Transverse colon (tissue), 4 donors: ENCODE measurements around the gene DAZAP2. TPM values are rescaled to one million over a fixed set of nuclear protein-coding genes. Genes with fewer than 3 reads are reported as not detected.
"Not testable (repeated sequence)": the region's sequence is repeated elsewhere in the genome, so short reads cannot be mapped to it uniquely, and the experiment has no call there.

Experiments
- DNase-seq: peaks from one replicate; pipeline ENCODE4 v3.0.0-alpha.2; 2019
- H3K27ac ChIP-seq, 4 donors: fragments of 200-600 bp; sonication (generic); 2 replicates each; pipeline ENCODE4 v1.5.1; 2016 to 2018; ENCODE audit warnings: inconsistent platforms in 4 of 4
- H3K27me3 ChIP-seq: fragments of 200-600 bp; sonication (generic); 2 replicates; pipeline ENCODE4 v1.5.1; 2017; ENCODE audit warnings: inconsistent platforms
- H3K36me3 ChIP-seq, 4 donors: fragments of 200-600 bp; sonication (generic); 2 replicates each; pipeline ENCODE4 v1.5.1; 2017 to 2019; ENCODE audit warnings: inconsistent platforms in 4 of 4
- H3K4me1 ChIP-seq, 4 donors: fragments of 200-600 bp; sonication (generic); 2 replicates each; pipeline ENCODE4 v1.5.1; 2017 to 2020; ENCODE audit warnings: inconsistent platforms in 4 of 4
- H3K4me3 ChIP-seq, 4 donors: fragments of 200-600 bp; sonication (generic); 1 replicate in 1 of 4; 2 replicates in 3 of 4; pipeline versions ENCODE4 v1.5.1 to v1.6.1; 2017 to 2019; ENCODE audit warnings: inconsistent platforms in 4 of 4
- H3K9me3 ChIP-seq, 2 donors: fragments of 200-600 bp; sonication (generic); 2 replicates each; pipeline ENCODE4 v1.5.1; 2017 to 2019; ENCODE audit warnings: inconsistent platforms in 2 of 2
- EP300 ChIP-seq: sonication (generic); formaldehyde crosslinking; IDR thresholded peaks from one replicate; pipeline ENCODE4 v1.6.1; 2017; ENCODE audit warnings: antibody characterized with exemption, low read depth
- POLR2A ChIP-seq: fragments of 450-650 bp; IDR thresholded peaks from one replicate; pipeline ENCODE4 v1.6.1; 2016; ENCODE audit warnings: antibody characterized with exemption, mild to moderate bottlenecking, moderate library complexity
- POLR2AphosphoS5 ChIP-seq, 3 donors: sonication (generic); formaldehyde crosslinking; IDR thresholded peaks; one replicate each; pipeline ENCODE4 v1.6.1; 2016; ENCODE audit warnings: antibody characterized with exemption in 3 of 3
- WGBS, 2 donors: methylation state at CpG; one replicate each; pipeline ENCODE4 v1.1.5; 2018; ENCODE audit warnings: low coverage in 1 of 2; 5-methylcytosine and 5-hydroxymethylcytosine counted together
- in situ Hi-C, 4 donors: fragments of 200-750 bp; cut with MboI; loops; one replicate each; pipeline versions ENCODE4 v1.15.0 to v1.15.1; 2017; ENCODE audit warnings: low sequenced_read_pairs in 3 of 4, low pct_ligation_motif_present in 1 of 4, low pct_unique_long_range_greater_than_20kb in 1 of 4
- intact Hi-C: fragments of 100-400 bp; cut with DNase I; formaldehyde crosslinking; loops from one replicate; pipeline ENCODE4 v1.15.1; 2023; ENCODE audit warnings: low total_unique reads
- total RNA-seq, 4 donors: library from RNA; depleted of rRNA; stranded (reverse); fragments of >200 nt; gene quantifications; one replicate each; pipeline ENCODE4 v1.1.0, GENCODE V29; 2016
- TF ChIP-seq, protein P1 (sequence below), 5 experiments: fragments of 200-600 bp in 3 of 5; fragments of 450-650 bp in 2 of 5; sonication (generic) in 3 of 5; IDR thresholded peaks; 1 replicate in 2 of 5; 2 replicates in 3 of 5; pipeline ENCODE4 v1.5.1; 2016 to 2017; ENCODE audit warnings: antibody characterized with exemption in 5 of 5, inconsistent platforms in 3 of 5, mild to moderate bottlenecking in 2 of 5, moderate library complexity in 1 of 5

DAZAP2 gene
- total RNA-seq, 4 donors from 2014 or later: 106 to 429 (median 233) TPM

DNA sequence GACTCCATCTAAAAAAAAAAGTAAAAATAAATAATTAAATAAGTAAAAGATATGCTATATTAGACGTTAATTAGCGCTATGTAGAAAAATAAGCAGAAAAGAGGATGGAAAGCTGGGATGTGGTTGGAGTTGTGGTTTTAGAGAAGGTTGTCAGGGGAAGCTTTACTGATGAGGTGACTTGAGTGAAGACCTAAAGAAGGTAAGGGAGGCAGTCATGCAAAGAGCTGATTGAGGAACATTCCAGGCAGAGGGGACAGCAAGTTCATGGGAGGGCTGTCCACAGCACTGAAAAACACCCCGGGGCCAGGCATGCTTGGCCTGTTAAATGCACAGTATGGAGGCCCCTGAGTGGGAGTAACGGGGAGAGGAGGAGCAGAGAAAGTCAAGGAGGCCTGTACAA is 15.9 kb downstream of the DAZAP2 start:
- Histone ChIP-seq H3K4me3 (no peak overlapping the region), H3K36me3 (peaks cover 0 to 3% (median 0%) of the 10 kb centered on the region in 4 donors), H3K9me3 (no peaks in the 10 kb centered on the region), H3K4me1 (no peaks in the 10 kb centered on the region), H3K27ac (no peak overlapping the region), H3K27me3 (no peaks in the 10 kb centered on the region)
- intact Hi-C loops: no loop called here
- 86 to 87% methylated on average over 4 of the region's 4 CpGs for WGBS, 2 donors
- no peak for DNase-seq
- in situ Hi-C loops: loop anchor here in 1 of 4 donors (10.0 kb wide), 1 partner anchor 100 kb away; no protein-coding TSS in a partner anchor
- TF ChIP-seq POLR2AphosphoS5 (IDR thresholded peaks at IDR 0.05): no peak
- TF ChIP-seq POLR2A: no peak

DNA sequence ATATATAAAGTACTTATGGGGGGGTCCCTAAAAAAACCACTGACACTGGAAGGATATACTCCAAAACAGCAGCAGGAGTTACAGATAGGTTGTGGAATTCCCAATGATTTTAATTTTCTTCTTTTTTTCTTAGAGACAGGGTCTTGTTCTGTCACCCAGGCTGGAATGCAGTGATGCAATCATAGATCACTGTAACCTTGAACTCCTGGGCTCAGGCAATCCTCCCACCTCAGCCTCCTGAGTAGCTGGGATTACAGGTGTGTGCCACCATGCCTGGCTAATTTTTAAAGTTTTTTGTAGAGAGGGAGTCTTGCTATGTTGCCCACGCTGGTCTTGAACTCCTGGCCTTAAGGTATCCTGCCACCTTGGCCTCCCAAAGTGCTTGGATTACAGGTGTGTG is 21.0 kb downstream of the DAZAP2 start:
- H3K27ac ChIP-seq, H3K9me3 ChIP-seq, H3K4me3 ChIP-seq, H3K36me3 ChIP-seq, DNase-seq, intact Hi-C loops, H3K27me3 ChIP-seq: not testable (repeated sequence)
- in situ Hi-C loops: loop anchor here in 1 of 4 donors (10.0 kb wide), 1 partner anchor 105 kb away; no protein-coding TSS in a partner anchor
- peaks cover 0 to 14% (median 5%) of the 10 kb centered on the region in 4 donors for H3K4me1 ChIP-seq
- 95% methylated on average over 1 of the region's 1 CpG; no CpG with 5 or more reads in 1 of the 2 donors for WGBS, 2 donors

DNA sequence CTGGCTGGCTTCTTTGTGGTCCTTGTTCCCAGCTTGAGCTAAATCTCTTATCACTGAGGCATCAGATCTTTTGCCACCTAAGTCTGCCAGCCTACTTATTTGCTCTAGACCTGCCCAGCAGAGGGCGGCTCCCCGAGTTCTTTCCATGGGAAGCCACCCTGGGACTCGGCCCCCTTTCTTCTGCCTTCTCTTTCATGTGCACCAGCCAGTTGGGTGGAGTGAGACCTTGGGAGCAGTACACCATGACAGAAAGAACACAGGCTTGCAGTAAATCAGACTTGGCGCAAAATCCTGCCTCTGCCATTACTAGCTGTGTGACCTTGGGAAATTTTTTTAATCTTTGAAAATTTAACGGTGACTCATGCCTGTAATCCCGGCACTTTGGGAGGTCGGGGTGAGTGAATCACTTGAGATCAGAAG is 24.1 kb downstream of the DAZAP2 start:
- Histone ChIP-seq H3K27me3 (no peaks in the 10 kb centered on the region), H3K36me3 (no peaks in the 10 kb centered on the region), H3K9me3 (no peaks in the 10 kb centered on the region), H3K27ac (peak overlapping the region in 3 of 4 donors; percentile 7 to 52 (median 38)), H3K4me1 (peaks cover 0 to 23% (median 8%) of the 10 kb centered on the region in 4 donors), H3K4me3 (no peak overlapping the region)
- DNase-seq: peak; percentile 79
- in situ Hi-C loops: loop anchor here in 1 of 4 donors (10.0 kb wide), 1 partner anchor 72 kb away; no protein-coding TSS in a partner anchor
- WGBS, 2 donors: 7 to 28% methylated on average over 2 to 7 of the region's 7 CpGs
- TF ChIP-seq, protein P1, sequence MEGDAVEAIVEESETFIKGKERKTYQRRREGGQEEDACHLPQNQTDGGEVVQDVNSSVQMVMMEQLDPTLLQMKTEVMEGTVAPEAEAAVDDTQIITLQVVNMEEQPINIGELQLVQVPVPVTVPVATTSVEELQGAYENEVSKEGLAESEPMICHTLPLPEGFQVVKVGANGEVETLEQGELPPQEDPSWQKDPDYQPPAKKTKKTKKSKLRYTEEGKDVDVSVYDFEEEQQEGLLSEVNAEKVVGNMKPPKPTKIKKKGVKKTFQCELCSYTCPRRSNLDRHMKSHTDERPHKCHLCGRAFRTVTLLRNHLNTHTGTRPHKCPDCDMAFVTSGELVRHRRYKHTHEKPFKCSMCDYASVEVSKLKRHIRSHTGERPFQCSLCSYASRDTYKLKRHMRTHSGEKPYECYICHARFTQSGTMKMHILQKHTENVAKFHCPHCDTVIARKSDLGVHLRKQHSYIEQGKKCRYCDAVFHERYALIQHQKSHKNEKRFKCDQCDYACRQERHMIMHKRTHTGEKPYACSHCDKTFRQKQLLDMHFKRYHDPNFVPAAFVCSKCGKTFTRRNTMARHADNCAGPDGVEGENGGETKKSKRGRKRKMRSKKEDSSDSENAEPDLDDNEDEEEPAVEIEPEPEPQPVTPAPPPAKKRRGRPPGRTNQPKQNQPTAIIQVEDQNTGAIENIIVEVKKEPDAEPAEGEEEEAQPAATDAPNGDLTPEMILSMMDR (IDR thresholded peaks at IDR 0.05): peak; percentile 25 to 67 (median 47)
- TF ChIP-seq POLR2AphosphoS5 (IDR thresholded peaks at IDR 0.05) (no peak), EP300 (no peak), POLR2A (no peak)
- intact Hi-C loops: no loop called here

DNA sequence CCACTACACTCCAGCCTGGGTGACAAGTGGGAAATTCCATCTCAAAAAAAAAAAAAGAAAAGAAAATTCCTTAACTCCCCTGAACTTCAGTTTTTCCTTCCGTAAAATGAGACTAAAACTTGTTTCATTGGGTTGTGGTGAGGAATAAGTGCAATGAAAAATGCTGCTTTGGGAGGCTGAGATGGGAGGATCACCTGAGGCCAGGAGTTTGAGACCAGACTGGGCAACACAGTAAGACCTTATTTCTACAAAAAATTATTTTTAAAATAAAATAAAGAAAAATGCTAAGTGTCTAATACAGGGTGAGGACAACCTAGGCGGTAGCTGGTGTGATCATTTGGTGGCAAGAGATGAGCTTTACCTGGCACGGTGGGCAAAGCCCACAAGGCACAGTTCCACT is 24.7 kb downstream of the DAZAP2 start:
- intact Hi-C loops (no loop called here), in situ Hi-C loops (loop anchor here in 1 of 4 donors (10.0 kb wide), 1 partner anchor 71 kb away; no protein-coding TSS in a partner anchor)
- WGBS, 2 donors: 94 to 100% methylated on average over 3 of the region's 3 CpGs
- no peak for DNase-seq
- TF ChIP-seq EP300: no peak
- TF ChIP-seq POLR2AphosphoS5 (IDR thresholded peaks at IDR 0.05): no peak
- no peak for TF ChIP-seq POLR2A
- TF ChIP-seq, protein P1 (IDR thresholded peaks at IDR 0.05): no peak
- H3K27ac ChIP-seq: peak overlapping the region in 3 of 4 donors; percentile 7 to 52 (median 38)
- no peak overlapping the region for H3K4me3 ChIP-seq
- no peaks in the 10 kb centered on the region for H3K9me3 ChIP-seq
- no peaks in the 10 kb centered on the region for H3K27me3 ChIP-seq
- H3K4me1 ChIP-seq: peaks cover 0 to 23% (median 8%) of the 10 kb centered on the region in 4 donors
- no peaks in the 10 kb centered on the region for H3K36me3 ChIP-seq

DNA sequence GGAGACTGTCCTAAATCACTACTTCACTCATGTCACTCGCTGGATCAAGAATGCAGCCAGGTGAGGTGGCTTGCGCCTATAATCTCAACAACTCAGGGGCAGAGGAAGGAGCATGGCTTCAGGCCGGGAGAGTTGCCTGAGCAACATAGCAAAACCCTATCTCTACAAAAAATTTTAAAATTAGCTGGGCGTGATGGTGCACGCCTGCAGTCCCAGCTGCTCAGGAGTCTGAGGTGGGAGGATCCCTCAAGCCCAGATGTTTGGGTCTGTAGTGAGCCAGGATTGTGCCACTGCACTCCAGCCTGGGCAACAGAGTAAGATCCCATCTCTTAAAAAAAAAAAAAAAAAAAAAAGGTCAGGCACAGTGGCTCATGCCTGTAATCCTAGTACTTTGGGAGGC is 25.7 kb downstream of the DAZAP2 start:
- intact Hi-C loops: no loop called here
- Histone ChIP-seq H3K9me3 (no peaks in the 10 kb centered on the region), H3K36me3 (no peaks in the 10 kb centered on the region), H3K27me3 (no peaks in the 10 kb centered on the region), H3K4me3 (no peak overlapping the region), H3K27ac (no peak overlapping the region), H3K4me1 (peaks cover 0 to 23% (median 8%) of the 10 kb centered on the region in 4 donors)
- no peak for DNase-seq
- in situ Hi-C loops: loop anchor here in 1 of 4 donors (10.0 kb wide), 1 partner anchor 71 kb away; no protein-coding TSS in a partner anchor
- 87% methylated on average over 5 of the region's 5 CpGs; no CpG with 5 or more reads in 1 of the 2 donors for WGBS, 2 donors
- TF ChIP-seq EP300: no peak
- TF ChIP-seq POLR2A: no peak
- no peak for TF ChIP-seq POLR2AphosphoS5 (IDR thresholded peaks at IDR 0.05)
- TF ChIP-seq, protein P1 (IDR thresholded peaks at IDR 0.05): no peak
